GM12878 (cell line): ENCODE results near the gene MINAR1. TPM values are rescaled to one million over a fixed set of nuclear protein-coding genes. Genes with fewer than 3 reads are reported as not detected.
A peak's percentile ranks its signal among the peaks of the same experiment; 100 is the strongest.

Source experiments
- ATAC-seq: fragments of 200-7000 bp; cut with Tn5 transposase; 3 replicates; pipeline ENCODE4 v1.9.1; 2020; ENCODE audit warnings: mild to moderate bottlenecking, moderate library complexity
- Bru-seq: library from RNA; stranded (reverse); fragments of 400-500 nt; gene quantifications from one replicate; lab custom pipeline; 2021; lab: Mats Ljungman, UMichigan
- BruChase-seq, 2 experiments: library from RNA; stranded (reverse); fragments of 400-500 nt; gene quantifications; one replicate each; lab custom pipeline; 2021; lab: Mats Ljungman, UMichigan
- BruUV-seq: library from RNA; stranded (reverse); fragments of 400-500 nt; replicated peaks from 2 replicates; lab custom pipeline; 2021; lab: Mats Ljungman, UMichigan
- CTCF ChIA-PET: fragments of 300-600 bp; sonication (Branson Sonifier 250); formaldehyde crosslinking; extraction: SDS; loops from one replicate; lab custom pipeline; 2021; ENCODE audit warnings: inconsistent platforms; lab: Yijun Ruan, JAX
- POLR2A ChIA-PET: fragments of 350-600 bp; formaldehyde crosslinking; extraction: SDS; loops from one replicate; lab custom pipeline; 2021; ENCODE audit warnings: inconsistent platforms; lab: Charles Lee
- RAD21 ChIA-PET: fragments of 300-600 bp; sonication (Branson Sonifier 250); formaldehyde crosslinking; loops from one replicate; lab custom pipeline; 2023; ENCODE audit warnings: antibody characterized with exemption; ENCODE audit not compliant: unreplicated experiment; lab: Charles Lee
- SMC1A ChIA-PET: fragments of 300-600 bp; sonication (Branson Sonifier 250); formaldehyde crosslinking; loops from one replicate; lab custom pipeline; 2023; ENCODE audit not compliant: unreplicated experiment, uncharacterized antibody; lab: Charles Lee
- DNase-seq: peaks from one replicate; pipeline ENCODE4 v3.0.0-alpha.2; 2011; ENCODE audit warnings: low read depth, low spot score
- FAIRE-seq: peaks from 3 replicates; lab custom pipeline; 2011; peaks lifted over from hg19 to GRCh38; lab: Jason Lieb, UNC
- H2AFZ ChIP-seq: 2 replicates; pipeline ENCODE4 v1.6.0; 2011; ENCODE audit warnings: low read depth, low read length, control low read depth; ENCODE audit not compliant: control insufficient read depth
- H3K27ac ChIP-seq: 2 replicates; pipeline ENCODE4 v1.5.1; 2011; ENCODE audit warnings: control low read depth; ENCODE audit not compliant: control insufficient read depth, insufficient read depth
- H3K27me3 ChIP-seq, 2 experiments: replicated peaks in 1 of 2; 2 replicates each; pipeline versions ENCODE4 v1.6.0 to v1.6.1; 2011; ENCODE audit warnings: low read length in 1 of 2; ENCODE audit not compliant: control insufficient read depth in 2 of 2, insufficient read depth in 2 of 2
- H3K36me3 ChIP-seq, 2 experiments: 2 replicates each; pipeline ENCODE4 v1.5.1; 2011; ENCODE audit warnings: low read length in 1 of 2; ENCODE audit not compliant: control insufficient read depth in 2 of 2, insufficient read depth in 2 of 2
- H3K4me1 ChIP-seq: 2 replicates; pipeline ENCODE4 v1.6.1; 2011; ENCODE audit warnings: mild to moderate bottlenecking, low read length, moderate library complexity, mixed read lengths; ENCODE audit not compliant: control insufficient read depth, insufficient read depth
- H3K4me2 ChIP-seq: 2 replicates; pipeline ENCODE4 v1.6.0; 2011; ENCODE audit warnings: control low read depth; ENCODE audit not compliant: control insufficient read depth, insufficient read depth
- H3K4me3 ChIP-seq: fragments of 200-600 bp; sonication (generic); 2 replicates; pipeline ENCODE4 v1.5.1; 2016
- H3K79me2 ChIP-seq: 2 replicates; pipeline ENCODE4 v1.6.0; 2011; ENCODE audit warnings: low read length; ENCODE audit not compliant: control insufficient read depth, insufficient read depth
- H3K9ac ChIP-seq: 2 replicates; pipeline ENCODE4 v1.8.0; 2011; ENCODE audit warnings: low read length, control low read depth, mixed read lengths; ENCODE audit not compliant: control insufficient read depth, insufficient read depth
- H3K9me3 ChIP-seq: replicated peaks from 3 replicates; pipeline ENCODE4 v1.5.1; 2011; ENCODE audit warnings: mild to moderate bottlenecking, low read length; ENCODE audit not compliant: control insufficient read depth, insufficient read depth
- H4K20me1 ChIP-seq: 2 replicates; pipeline ENCODE4 v1.6.0; 2011; ENCODE audit not compliant: control insufficient read depth, insufficient read depth
- ATF7 ChIP-seq: fragments of 450-650 bp; IDR thresholded peaks from 2 replicates; pipeline ENCODE4 v1.6.1; 2016; ENCODE audit warnings: low read depth, mild to moderate bottlenecking
- HDAC2 ChIP-seq: fragments of 200-600 bp; sonication (generic); IDR thresholded peaks from 2 replicates; pipeline ENCODE4 v1.6.1; 2017
- KAT2A ChIP-seq: conservative IDR thresholded peaks from 2 replicates; pipeline ENCODE4 v1.6.1; 2011; ENCODE audit warnings: low read depth, low read length; ENCODE audit not compliant: control insufficient read depth
- NFIC ChIP-seq: IDR thresholded peaks from 2 replicates; pipeline ENCODE4 v1.6.1; 2012; ENCODE audit warnings: low read depth, mild to moderate bottlenecking, inconsistent platforms, low read length, moderate library complexity
- RUNX3 ChIP-seq: IDR thresholded peaks from 2 replicates; pipeline ENCODE4 v1.6.1; 2012; ENCODE audit warnings: low read length, inconsistent platforms
- SRF ChIP-seq, 2 experiments: IDR thresholded peaks; 2 replicates each; pipeline ENCODE4 v1.6.1; 2011; ENCODE audit warnings: low read depth in 2 of 2, low read length in 2 of 2, mild to moderate bottlenecking in 1 of 2, moderate library complexity in 1 of 2
- SUPT20H ChIP-seq: IDR thresholded peaks from 2 replicates; pipeline ENCODE4 v1.6.1; 2011; ENCODE audit warnings: low read depth, mild to moderate bottlenecking, low read length, moderate library complexity, borderline replicate concordance; ENCODE audit not compliant: control insufficient read depth
- ZNF217 ChIP-seq: fragments of 450-650 bp; IDR thresholded peaks from 2 replicates; pipeline ENCODE4 v1.6.1; 2017; ENCODE audit warnings: antibody characterized with exemption, mild to moderate bottlenecking
- WGBS: methylation state at CpG from one replicate; pipeline ENCODE4 v1.1.6; 2016; ENCODE audit warnings: low lambda C conversion rate; ENCODE audit not compliant: insufficient replicate concordance, insufficient coverage; ENCODE audit errors: missing lambda C conversion rate; 5-methylcytosine and 5-hydroxymethylcytosine counted together
- in situ Hi-C: fragments of 300-500 bp; cut with MboI; formaldehyde crosslinking; loops from 9 replicates; pipeline ENCODE4 v1.14.3; 2018; ENCODE audit warnings: mixed read lengths
- intact Hi-C: fragments of 100-400 bp; cut with micrococcal nuclease; formaldehyde crosslinking; loops from one replicate; pipeline ENCODE4 v1.14.2; 2022; ENCODE audit not compliant: unreplicated experiment
- long read RNA-seq, 2 experiments: library from polyadenylated mRNA; unstranded; transcript quantifications; one replicate each; pipeline ENCODE4 v2.0.0, GENCODE V29; 2019 to 2020
- polyA minus RNA-seq, 3 experiments: library from RNA; depleted of rRNA, polyadenylated mRNA; stranded (reverse); fragments of >200 nt; gene quantifications; 2 replicates each; pipeline ENCODE4 v1.2.3, GENCODE V29; 2011
- polyA plus RNA-seq, 11 experiments: library from polyadenylated mRNA; depleted of rRNA in 4 of 11; unstranded in 6 of 11; stranded (reverse) in 5 of 11; fragments of >200 nt; fragmentation: Nextera tagmentation in 4 of 11; fragmentation: Illumina TruSeq in 1 of 11; extraction: Ambion mirVana in 4 of 11; extraction: Trizol in 1 of 11; gene quantifications; 1 replicate in 1 of 11; 2 replicates in 10 of 11; pipeline versions ENCODE4 v1.2.1 to v1.2.3, GENCODE V29; 2011 to 2016; ENCODE audit warnings: inconsistent platforms in 2 of 11, missing spikeins in 2 of 11, low read depth in 1 of 11
- total RNA-seq, 4 experiments: library from RNA; depleted of rRNA in 3 of 4; stranded (reverse); fragments of >200 nt in 3 of 4; fragmentation: Illumina TruSeq in 1 of 4; extraction: Trizol in 1 of 4; gene quantifications; 2 replicates each; pipeline versions ENCODE4 v1.2.1 to v1.2.3, GENCODE V29; 2013 to 2021
- TF ChIP-seq, protein P1 (sequence below): IDR thresholded peaks from 2 replicates; pipeline ENCODE4 v1.6.1; 2011; ENCODE audit warnings: borderline replicate concordance, low read depth, mild to moderate bottlenecking, moderate library complexity, mixed read lengths, low read length; ENCODE audit not compliant: insufficient read depth; ENCODE audit errors: extremely low read length

Gene MINAR1
- 2.0 and 2.2 TPM in 2 replicates for total RNA-seq (2013; cell fraction: nucleolus; rRNA removed)
- 0.34 and 0.38 TPM in 2 replicates for total RNA-seq (2014; rRNA removed)
- total RNA-seq (2014; rRNA removed; fragmentation: Illumina TruSeq; extraction: Trizol), result 0.28 and 0.31 TPM in 2 replicates
- 0.29 and 0.36 TPM in 2 replicates for total RNA-seq (2021)
- 0.12 TPM for polyA plus RNA-seq (2011; ENCODE audit: low read depth)
- polyA plus RNA-seq (2011; rRNA removed), result 0.22 and 0.23 TPM in 2 replicates
- polyA plus RNA-seq (2011; cell fraction: cytosol; rRNA removed), result 0.09 and 0.10 TPM in 2 replicates
- 1.1 and 1.5 TPM in 2 replicates for polyA plus RNA-seq (2011; cell fraction: nucleus; rRNA removed)
- polyA plus RNA-seq (2012), result 0.23 and 0.25 TPM in 2 replicates
- polyA plus RNA-seq (2014; fragmentation: Illumina TruSeq; extraction: Trizol), result 0.40 and 0.62 TPM in 2 replicates
- under 1 TPM; 0.05 to 0.07 TPM for polyA plus RNA-seq (2014; fragmentation: Nextera tagmentation; extraction: Ambion mirVana)
- 0.14 and 0.22 TPM in 2 replicates for polyA plus RNA-seq (2014; rRNA removed)
- polyA plus RNA-seq (2016; fragmentation: Nextera tagmentation; extraction: Ambion mirVana), result under 1 TPM; 0.07 to 0.25 TPM
- 0.29 and 0.41 TPM in 2 replicates for polyA minus RNA-seq (2011; rRNA and poly(A)+ RNA removed)
- polyA minus RNA-seq (2011; cell fraction: cytosol; rRNA and poly(A)+ RNA removed), result 0.10 TPM in 1 of 2 replicates, not detected in the other
- 0.24 and 0.57 TPM in 2 replicates for polyA minus RNA-seq (2011; cell fraction: nucleus; rRNA and poly(A)+ RNA removed)
- Bru-seq, nascent RNA, result percentile 30 among the genes with signal in this experiment
- percentile 51 among the genes with signal in this experiment for BruChase-seq, experiment 1, labeled RNA remaining after a 6-hour chase
- BruChase-seq, experiment 2, labeled RNA remaining after a 2-hour chase, result percentile 48 among the genes with signal in this experiment
- long read RNA-seq, experiment 1, result 0 reads
- long read RNA-seq, experiment 2, result 0 reads

GRCh38 chr15:79431636-79432344 is at the start of gene MINAR1:
Gene MINAR1, plus strand, starts transcription at chr15:79432336. Its CDS starts 23,812 bp downstream, at chr15:79456148.
- in situ Hi-C loops (no loop called here), intact Hi-C loops (no loop called here)
- no peaks in the 10 kb centered on the region for H3K79me2 ChIP-seq
- H3K4me3 ChIP-seq, result no peak within 1 kb of the TSS
- H3K9ac ChIP-seq, result no peak within 1 kb of the TSS
- TF ChIP-seq ZNF217, result no peak
- TF ChIP-seq SUPT20H, result no peak
- TF ChIP-seq ATF7, result no peak
- TF ChIP-seq RUNX3, result no peak
- TF ChIP-seq KAT2A, result no peak
- TF ChIP-seq, protein P1, sequence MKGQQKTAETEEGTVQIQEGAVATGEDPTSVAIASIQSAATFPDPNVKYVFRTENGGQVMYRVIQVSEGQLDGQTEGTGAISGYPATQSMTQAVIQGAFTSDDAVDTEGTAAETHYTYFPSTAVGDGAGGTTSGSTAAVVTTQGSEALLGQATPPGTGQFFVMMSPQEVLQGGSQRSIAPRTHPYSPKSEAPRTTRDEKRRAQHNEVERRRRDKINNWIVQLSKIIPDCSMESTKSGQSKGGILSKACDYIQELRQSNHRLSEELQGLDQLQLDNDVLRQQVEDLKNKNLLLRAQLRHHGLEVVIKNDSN, result no peak
- no peak for TF ChIP-seq NFIC
- TF ChIP-seq SRF (IDR thresholded peaks at IDR 0.05; ENCODE audit: low read depth in 2 of 2, low read length in 2 of 2), result no peak
- TF ChIP-seq HDAC2, result no peak
- H3K4me1 ChIP-seq, result no peaks in the 10 kb centered on the region
- H3K27ac ChIP-seq, result no peak within 1 kb of the TSS
- 16% methylated on average over 56 of the region's 84 CpGs for WGBS
- FAIRE-seq (no peak), ATAC-seq (peak; percentile 42), DNase-seq (no peak)
- POLR2A ChIA-PET, result no interaction called here
- H3K27me3 ChIP-seq, result peaks cover 10 to 34% of the 10 kb centered on the region in 2 experiments
- BruUV-seq, result no TSS peak
- SMC1A ChIA-PET, result interaction anchor here (0.9 kb wide), 1 partner anchor 92 kb away, joined by 3 read pairs; no protein-coding TSS in a partner anchor
- H3K9me3 ChIP-seq, result no peaks in the 10 kb centered on the region
- no peaks in the 10 kb centered on the region for H4K20me1 ChIP-seq
- H3K36me3 ChIP-seq, result no peaks in the 10 kb centered on the region
- no peak within 1 kb of the TSS for H2AFZ ChIP-seq
- CTCF ChIA-PET, result no interaction called here
- RAD21 ChIA-PET, result no interaction called here
- peak within 1 kb of the TSS; percentile 55; the same call in 1 of the 2 replicates for H3K4me2 ChIP-seq
